ENCODE results near the gene SNX32. TPM values are rescaled to one million over a fixed set of nuclear protein-coding genes. Genes with fewer than 3 reads are reported as not detected.

The SNX32 gene
- total and polyA plus RNA-seq, 2 of the 13 experiments (the other 11 are each of a cell fraction or from before 2014, with no cell fraction given) = 0.09 to 0.34 TPM

GRCh38 chr11:65891219-65892136 lies 57.7 kb downstream of the SNX32 start (continued):
- peak; percentile 64 for TF ChIP-seq ZNF609 (CRISPR knock-in tag; IDR thresholded peaks at IDR 0.05; ENCODE audit: borderline replicate concordance)
- TF ChIP-seq RORA (CRISPR knock-in tag; IDR thresholded peaks at IDR 0.05) = no peak
- peak; percentile 69 for TF ChIP-seq SAP130 (CRISPR knock-in tag; IDR thresholded peaks at IDR 0.05; ENCODE audit: low read depth)
- TF ChIP-seq ELK4 (CRISPR knock-in tag; IDR thresholded peaks at IDR 0.05; ENCODE audit: borderline replicate concordance) = no peak
- no peak for TF ChIP-seq ZNF546 (CRISPR knock-in tag; conservative IDR thresholded peaks at IDR 0.05)
- 0 out of 2 replicates have a peak, but pooled peaks have one; percentile 28 for TF ChIP-seq ZNF503 (CRISPR knock-in tag; IDR thresholded peaks at IDR 0.05)
- 0 out of 2 replicates have a peak, but pooled peaks have one; percentile 54 for TF ChIP-seq NCOA5 (CRISPR knock-in tag; IDR thresholded peaks at IDR 0.05)
- 0 out of 2 replicates have a peak, but pooled peaks have one; percentile 37 for TF ChIP-seq ZNF232 (CRISPR knock-in tag; IDR thresholded peaks at IDR 0.05; ENCODE audit: borderline replicate concordance)
- TF ChIP-seq ZNF7 (CRISPR knock-in tag; IDR thresholded peaks at IDR 0.05) = no peak
- no peak for TF ChIP-seq RELA (CRISPR knock-in tag; IDR thresholded peaks at IDR 0.05)
- 0 out of 2 replicates have a peak, but pooled peaks have one; percentile 51 for TF ChIP-seq ZNF556 (CRISPR knock-in tag; IDR thresholded peaks at IDR 0.05; ENCODE audit: borderline replicate concordance)
- TF ChIP-seq AKAP8 (CRISPR knock-in tag; IDR thresholded peaks at IDR 0.05) = peak; percentile 82; the same call in 1 of the 2 replicates
- TF ChIP-seq ZNF816 (CRISPR knock-in tag; IDR thresholded peaks at IDR 0.05; ENCODE audit: borderline replicate concordance) = 0 out of 2 replicates have a peak, but pooled peaks have one; percentile 39
- TF ChIP-seq ZNF451 (CRISPR knock-in tag; IDR thresholded peaks at IDR 0.05) = no peak
- TF ChIP-seq MIER2 (CRISPR knock-in tag; IDR thresholded peaks at IDR 0.05) = no peak
- no peak for TF ChIP-seq ZNF296 (CRISPR knock-in tag; conservative IDR thresholded peaks at IDR 0.05)
- TF ChIP-seq ZNF691 (CRISPR knock-in tag; IDR thresholded peaks at IDR 0.05; ENCODE audit: borderline replicate concordance, low read depth) = peak; percentile 85; the same call in 1 of the 2 replicates
- no peak for TF ChIP-seq NFIC (IDR thresholded peaks at IDR 0.05; ENCODE audit: low read length)
- TF ChIP-seq ZNF550 (CRISPR knock-in tag; IDR thresholded peaks at IDR 0.05; ENCODE audit: borderline replicate concordance) = peak; percentile 35; the same call in 1 of the 2 replicates
- peak; percentile 56; the same call in 1 of the 2 replicates for TF ChIP-seq REPIN1 (CRISPR knock-in tag; IDR thresholded peaks at IDR 0.05; ENCODE audit: borderline replicate concordance, low read depth)
